Osteocyte (in vitro differentiated cells): ENCODE results near the gene CUL9. TPM values are rescaled to one million over a fixed set of nuclear protein-coding genes. Genes with fewer than 3 reads are reported as not detected.

Experiments
- DNase-seq: peaks from one replicate; pipeline ENCODE4 v3.0.0; 2021; ENCODE audit warnings: mixed read lengths; ENCODE audit not compliant: unreplicated experiment; ENCODE audit errors: extremely low spot score
- H3K27ac Mint-ChIP-seq: one replicate; pipeline ENCODE4 v1.8.0; 2021; ENCODE audit warnings: mild to moderate bottlenecking, mixed read lengths; ENCODE audit not compliant: unreplicated experiment
- H3K27me3 Mint-ChIP-seq: one replicate; pipeline ENCODE4 v1.8.0; 2021; ENCODE audit warnings: mixed read lengths; ENCODE audit not compliant: unreplicated experiment
- H3K36me3 Mint-ChIP-seq: one replicate; pipeline ENCODE4 v1.8.0; 2021; ENCODE audit warnings: mixed read lengths; ENCODE audit not compliant: unreplicated experiment
- H3K4me1 Mint-ChIP-seq: one replicate; pipeline ENCODE4 v1.8.0; 2021; ENCODE audit warnings: mixed read lengths; ENCODE audit not compliant: unreplicated experiment
- H3K4me3 Mint-ChIP-seq: one replicate; pipeline ENCODE4 v1.8.0; 2021; ENCODE audit warnings: mild to moderate bottlenecking, moderate library complexity, mixed read lengths; ENCODE audit not compliant: unreplicated experiment
- H3K9me3 Mint-ChIP-seq: one replicate; pipeline ENCODE4 v1.8.0; 2021; ENCODE audit warnings: mixed read lengths; ENCODE audit not compliant: unreplicated experiment
- CTCF ChIP-seq: fragments of 200-600 bp; sonication (generic); IDR thresholded peaks from 2 replicates; pipeline ENCODE4 v1.5.0; 2021; ENCODE audit warnings: antibody characterized with exemption, mild to moderate bottlenecking, moderate library complexity
- total RNA-seq: library from RNA; stranded (reverse); gene quantifications from 2 replicates; pipeline ENCODE4 v1.2.1, GENCODE V29; 2021

The CUL9 gene
- total RNA-seq, 1 donor from 2014 or later: 39.5 TPM

- H3K4me1 Mint-ChIP-seq: peaks cover 27% of the 10 kb centered on the region
- DNase-seq: no peak
- peak overlapping the region; percentile 76 for H3K27ac Mint-ChIP-seq
- H3K27me3 Mint-ChIP-seq: no peaks in the 10 kb centered on the region
- no peaks in the 10 kb centered on the region for H3K9me3 Mint-ChIP-seq
- TF ChIP-seq CTCF: no peak
- peaks cover 15% of the 10 kb centered on the region for H3K36me3 Mint-ChIP-seq
- peak overlapping the region; percentile 93 for H3K4me3 Mint-ChIP-seq
Measured at GRCh38 chr6:43183441-43183840, 1.4 kb downstream of the CUL9 start.

GRCh38 chr6:43184268-43184985 lies 2.4 kb downstream of the CUL9 start:
- Mint-ChIP-seq H3K27me3 (no peaks in the 10 kb centered on the region), H3K4me3 (peak overlapping the region; percentile 33), H3K4me1 (peaks cover 27% of the 10 kb centered on the region), H3K9me3 (no peaks in the 10 kb centered on the region), H3K36me3 (peaks cover 16% of the 10 kb centered on the region), H3K27ac (peak overlapping the region; percentile 29)
- no peak for DNase-seq
- no peak for TF ChIP-seq CTCF

- no peaks in the 10 kb centered on the region for H3K9me3 Mint-ChIP-seq
- H3K4me1 Mint-ChIP-seq: peaks cover 27% of the 10 kb centered on the region
- H3K4me3 Mint-ChIP-seq: no peak overlapping the region
- no peak for TF ChIP-seq CTCF
- H3K27me3 Mint-ChIP-seq: no peaks in the 10 kb centered on the region
- no peak for DNase-seq
- peaks cover 15% of the 10 kb centered on the region for H3K36me3 Mint-ChIP-seq
- H3K27ac Mint-ChIP-seq: no peak overlapping the region
Measured at GRCh38 chr6:43185391-43185985, 3.5 kb downstream of the CUL9 start.

- H3K36me3 Mint-ChIP-seq: peaks cover 15% of the 10 kb centered on the region
- no peak for TF ChIP-seq CTCF
- no peak overlapping the region for H3K27ac Mint-ChIP-seq
- H3K9me3 Mint-ChIP-seq: no peaks in the 10 kb centered on the region
- peaks cover 26% of the 10 kb centered on the region for H3K4me1 Mint-ChIP-seq
- no peaks in the 10 kb centered on the region for H3K27me3 Mint-ChIP-seq
- DNase-seq: no peak
- no peak overlapping the region for H3K4me3 Mint-ChIP-seq
Measured at GRCh38 chr6:43186019-43186418, 4.0 kb downstream of the CUL9 start.

GRCh38 chr6:43186706-43187105 lies 4.7 kb downstream of the CUL9 start:
- Mint-ChIP-seq H3K4me1 (peaks cover 20% of the 10 kb centered on the region), H3K4me3 (no peak overlapping the region), H3K27ac (no peak overlapping the region), H3K9me3 (no peaks in the 10 kb centered on the region), H3K36me3 (peaks cover 15% of the 10 kb centered on the region), H3K27me3 (no peaks in the 10 kb centered on the region)
- no peak for TF ChIP-seq CTCF
- no peak for DNase-seq
